Liver (tissue), 9 donors: ENCODE results near the gene MYBPH. TPM values are rescaled to one million over a fixed set of nuclear protein-coding genes. Genes with fewer than 3 reads are reported as not detected.

Experiments
- DNase-seq: peaks from one replicate; pipeline ENCODE4 v3.0.0-alpha.2; 2017; ENCODE audit warnings: low spot score
- H3K27ac ChIP-seq, 2 donors: one replicate each; pipeline ENCODE4 v1.7.0; 2013; ENCODE audit warnings: inconsistent platforms in 2 of 2, low read length in 2 of 2, control low read depth in 1 of 2, low read depth in 1 of 2, mild to moderate bottlenecking in 1 of 2
- H3K27me3 ChIP-seq, 4 donors: one replicate each; pipeline versions ENCODE4 v1.6.1 to v1.7.0; 2013; ENCODE audit warnings: low read length in 3 of 4, inconsistent platforms in 1 of 4, mild to moderate bottlenecking in 1 of 4, moderate library complexity in 1 of 4; ENCODE audit not compliant: control insufficient read depth in 4 of 4, insufficient read depth in 4 of 4
- H3K36me3 ChIP-seq, 4 donors: one replicate each; pipeline versions ENCODE4 v1.6.1 to v1.7.0; 2013; ENCODE audit warnings: low read length in 3 of 4, mild to moderate bottlenecking in 3 of 4, low read depth in 1 of 4, moderate library complexity in 1 of 4; ENCODE audit not compliant: control insufficient read depth in 4 of 4, insufficient read depth in 3 of 4
- H3K4me1 ChIP-seq, 4 donors: one replicate each; pipeline versions ENCODE4 v1.6.1 to v1.7.0; 2013; ENCODE audit warnings: low read length in 3 of 4, mild to moderate bottlenecking in 3 of 4, moderate library complexity in 1 of 4; ENCODE audit not compliant: control insufficient read depth in 4 of 4, insufficient read depth in 4 of 4
- H3K4me3 ChIP-seq, 3 donors: one replicate each; pipeline versions ENCODE4 v1.6.1 to v1.7.0; 2013; ENCODE audit warnings: low read length in 3 of 3, control low read depth in 1 of 3, low read depth in 1 of 3, mild to moderate bottlenecking in 1 of 3
- H3K9ac ChIP-seq, 2 donors: one replicate each; pipeline ENCODE4 v1.7.0; 2013; ENCODE audit warnings: low read length in 2 of 2, mild to moderate bottlenecking in 2 of 2, moderate library complexity in 2 of 2, control low read depth in 1 of 2, low read depth in 1 of 2
- H3K9me3 ChIP-seq, 4 donors: one replicate each; pipeline versions ENCODE4 v1.6.1 to v1.7.0; 2013; ENCODE audit warnings: low read length in 3 of 4; ENCODE audit not compliant: control insufficient read depth in 4 of 4
- ATF3 ChIP-seq: IDR thresholded peaks from 2 replicates; pipeline ENCODE4 v1.6.1; 2016; ENCODE audit warnings: antibody characterized with exemption
- EGR1 ChIP-seq, 2 donors: IDR thresholded peaks; 2 replicates each; pipeline ENCODE4 v1.6.1; 2016 to 2018; ENCODE audit warnings: antibody characterized with exemption in 2 of 2, low read depth in 2 of 2
- FOXA1 ChIP-seq: IDR thresholded peaks from 2 replicates; pipeline ENCODE4 v1.6.1; 2016; ENCODE audit warnings: antibody characterized with exemption
- FOXA2 ChIP-seq: IDR thresholded peaks from 2 replicates; pipeline ENCODE4 v1.6.1; 2016; ENCODE audit warnings: antibody characterized with exemption
- GABPA ChIP-seq, 2 donors: IDR thresholded peaks in 1 of 2; conservative IDR thresholded peaks in 1 of 2; 2 replicates each; pipeline ENCODE4 v1.6.1; 2016; ENCODE audit warnings: antibody characterized with exemption in 2 of 2, mild to moderate bottlenecking in 1 of 2, moderate library complexity in 1 of 2
- HNF4A ChIP-seq, 2 donors: conservative IDR thresholded peaks; 2 replicates each; pipeline ENCODE4 v1.6.1; 2016; ENCODE audit warnings: antibody characterized with exemption in 2 of 2, mild to moderate bottlenecking in 2 of 2
- HNF4G ChIP-seq: IDR thresholded peaks from 2 replicates; pipeline ENCODE4 v1.6.1; 2016; ENCODE audit warnings: antibody characterized with exemption
- JUND ChIP-seq, 2 donors: IDR thresholded peaks; 2 replicates each; pipeline ENCODE4 v1.6.1; 2016; ENCODE audit warnings: antibody characterized with exemption in 2 of 2
- MAX ChIP-seq: IDR thresholded peaks from 2 replicates; pipeline ENCODE4 v1.6.1; 2016; ENCODE audit warnings: antibody characterized with exemption
- NR2F2 ChIP-seq: IDR thresholded peaks from 2 replicates; pipeline ENCODE4 v1.6.1; 2016; ENCODE audit warnings: antibody characterized with exemption
- RAD21 ChIP-seq, 2 donors: IDR thresholded peaks; 2 replicates each; pipeline ENCODE4 v1.6.1; 2016; ENCODE audit warnings: antibody characterized with exemption in 2 of 2, mild to moderate bottlenecking in 2 of 2
- REST ChIP-seq: IDR thresholded peaks from 2 replicates; pipeline ENCODE4 v1.6.1; 2016; ENCODE audit warnings: antibody characterized with exemption, mild to moderate bottlenecking
- RXRA ChIP-seq, 2 donors: IDR thresholded peaks; 2 replicates each; pipeline ENCODE4 v1.6.1; 2017 to 2018; ENCODE audit warnings: antibody characterized with exemption in 2 of 2, mild to moderate bottlenecking in 1 of 2
- SP1 ChIP-seq: IDR thresholded peaks from 2 replicates; pipeline ENCODE4 v1.6.1; 2018; ENCODE audit warnings: antibody characterized with exemption, mild to moderate bottlenecking
- TAF1 ChIP-seq: conservative IDR thresholded peaks from 2 replicates; pipeline ENCODE4 v1.6.1; 2016; ENCODE audit warnings: antibody characterized with exemption, mild to moderate bottlenecking
- YY1 ChIP-seq: IDR thresholded peaks from 2 replicates; pipeline ENCODE4 v1.6.1; 2016; ENCODE audit warnings: antibody characterized with exemption, mild to moderate bottlenecking
- ZBTB33 ChIP-seq: IDR thresholded peaks from 2 replicates; pipeline ENCODE4 v1.6.1; 2016; ENCODE audit warnings: antibody characterized with exemption
- WGBS: extraction: QIAGEN DNeasy Blood & Tissue Kit; methylation state at CpG from one replicate; pipeline ENCODE4 v1.1.7; 2013; 5-methylcytosine and 5-hydroxymethylcytosine counted together
- polyA plus RNA-seq, 2 donors: library from polyadenylated mRNA; stranded (reverse) in 1 of 2; unstranded in 1 of 2; fragments of 200-250 nt in 1 of 2; fragments of >200 nt in 1 of 2; fragmentation: Nextera tagmentation in 1 of 2; extraction: Ambion mirVana in 1 of 2; gene quantifications; one replicate each; pipeline versions ENCODE4 v1.2.1 to v1.2.3, GENCODE V29; 2013 to 2015
- total RNA-seq, 2 donors: library from RNA; depleted of rRNA; stranded (reverse); fragments of >200 nt; gene quantifications; one replicate each; pipeline ENCODE4 v1.2.3, GENCODE V29; 2014
- donor health status: healthy.
- donor health status: healthy.
- donor health status: healthy.
- donor health status: healthy.
- donor health status: healthy.

MYBPH gene
- total and polyA plus RNA-seq, 4 donors, result 0.09 TPM; not detected in 3

- no peak overlapping the region for H3K4me3 ChIP-seq
- H3K9me3 ChIP-seq, result no peaks in the 10 kb centered on the region
- DNase-seq, result no peak
- H3K27me3 ChIP-seq, result no peaks in the 10 kb centered on the region
- H3K36me3 ChIP-seq, result no peaks in the 10 kb centered on the region
- no peak overlapping the region for H3K9ac ChIP-seq
- no peak overlapping the region for H3K27ac ChIP-seq
- TF ChIP-seq ATF3 (no peak), FOXA2 (no peak), SP1 (no peak), GABPA (IDR thresholded peaks at IDR 0.05 in 1 of 2, conservative IDR thresholded peaks at IDR 0.05 in 1 of 2) (no peak), YY1 (no peak), FOXA1 (no peak), HNF4G (no peak), EGR1 (IDR thresholded peaks at IDR 0.05; ENCODE audit: low read depth in 2 of 2) (no peak), ZBTB33 (no peak), MAX (no peak), REST (no peak), RXRA (IDR thresholded peaks at IDR 0.05) (no peak), JUND (IDR thresholded peaks at IDR 0.05) (no peak), HNF4A (conservative IDR thresholded peaks at IDR 0.05) (no peak), TAF1 (no peak)
- no peaks in the 10 kb centered on the region for H3K4me1 ChIP-seq
- WGBS, result 85% methylated on average over 21 of the region's 21 CpGs
Observed at GRCh38 chr1:203169770-203170520, 5.7 kb downstream of the MYBPH start.

- no peak for DNase-seq
- no peak overlapping the region for H3K27ac ChIP-seq
- 91% methylated on average over 9 of the region's 9 CpGs for WGBS
- no peaks in the 10 kb centered on the region for H3K4me1 ChIP-seq
- H3K36me3 ChIP-seq, result no peaks in the 10 kb centered on the region
- H3K9me3 ChIP-seq, result no peaks in the 10 kb centered on the region
- H3K9ac ChIP-seq, result no peak overlapping the region
- H3K27me3 ChIP-seq, result no peaks in the 10 kb centered on the region
- H3K4me3 ChIP-seq, result no peak overlapping the region
- TF ChIP-seq ZBTB33 (no peak), HNF4G (no peak), YY1 (no peak), RAD21 (IDR thresholded peaks at IDR 0.05) (no peak), REST (no peak), NR2F2 (no peak), JUND (IDR thresholded peaks at IDR 0.05) (no peak), TAF1 (no peak), FOXA2 (no peak), ATF3 (no peak), MAX (no peak), EGR1 (IDR thresholded peaks at IDR 0.05; ENCODE audit: low read depth in 2 of 2) (no peak), RXRA (IDR thresholded peaks at IDR 0.05) (no peak), HNF4A (conservative IDR thresholded peaks at IDR 0.05) (no peak), SP1 (no peak), FOXA1 (no peak), GABPA (IDR thresholded peaks at IDR 0.05 in 1 of 2, conservative IDR thresholded peaks at IDR 0.05 in 1 of 2) (no peak)
Observed at GRCh38 chr1:203168991-203169390, 6.6 kb downstream of the MYBPH start.
